Measurements from ENCODE around the gene UBE2G2.

DNA sequence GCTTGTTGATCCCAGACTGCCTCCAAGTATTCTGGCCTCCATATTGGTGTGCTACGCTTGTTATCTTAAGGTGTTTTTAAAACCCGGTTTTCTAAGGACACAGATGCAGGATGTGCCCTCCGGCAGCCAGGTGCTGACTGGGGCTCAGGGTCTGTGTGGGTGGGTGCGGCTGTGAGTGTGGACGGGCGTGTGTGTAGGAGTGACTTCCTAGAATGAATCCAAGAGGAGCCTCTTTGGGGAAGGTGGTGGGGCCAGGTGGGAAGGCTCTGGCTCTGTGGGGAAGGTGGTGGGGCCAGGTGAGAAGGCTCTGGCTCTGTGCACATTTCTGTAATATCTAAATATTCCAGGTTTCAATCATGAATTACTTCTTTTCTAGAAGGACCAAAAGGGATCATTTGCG, 77.4 kb downstream of the UBE2G2 start:
- TF ChIP-seq POLR2AphosphoS5 (IDR thresholded peaks at IDR 0.05) (no peak), POLR2A (IDR thresholded peaks at IDR 0.05) (no peak), EP300 (IDR thresholded peaks at IDR 0.05) (no peak)
- TF ChIP-seq, protein P1, sequence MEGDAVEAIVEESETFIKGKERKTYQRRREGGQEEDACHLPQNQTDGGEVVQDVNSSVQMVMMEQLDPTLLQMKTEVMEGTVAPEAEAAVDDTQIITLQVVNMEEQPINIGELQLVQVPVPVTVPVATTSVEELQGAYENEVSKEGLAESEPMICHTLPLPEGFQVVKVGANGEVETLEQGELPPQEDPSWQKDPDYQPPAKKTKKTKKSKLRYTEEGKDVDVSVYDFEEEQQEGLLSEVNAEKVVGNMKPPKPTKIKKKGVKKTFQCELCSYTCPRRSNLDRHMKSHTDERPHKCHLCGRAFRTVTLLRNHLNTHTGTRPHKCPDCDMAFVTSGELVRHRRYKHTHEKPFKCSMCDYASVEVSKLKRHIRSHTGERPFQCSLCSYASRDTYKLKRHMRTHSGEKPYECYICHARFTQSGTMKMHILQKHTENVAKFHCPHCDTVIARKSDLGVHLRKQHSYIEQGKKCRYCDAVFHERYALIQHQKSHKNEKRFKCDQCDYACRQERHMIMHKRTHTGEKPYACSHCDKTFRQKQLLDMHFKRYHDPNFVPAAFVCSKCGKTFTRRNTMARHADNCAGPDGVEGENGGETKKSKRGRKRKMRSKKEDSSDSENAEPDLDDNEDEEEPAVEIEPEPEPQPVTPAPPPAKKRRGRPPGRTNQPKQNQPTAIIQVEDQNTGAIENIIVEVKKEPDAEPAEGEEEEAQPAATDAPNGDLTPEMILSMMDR (IDR thresholded peaks at IDR 0.05): no peak

Measured in upper lobe of left lung (tissue), 4 donors.